HepG2 (cell line): ENCODE measurements around the gene MAPK6. TPM values are rescaled to one million over a fixed set of nuclear protein-coding genes. Genes with fewer than 3 reads are reported as not detected.

Experiments used
- AHR ChIP-seq: IDR thresholded peaks from 2 replicates; pipeline ENCODE4 v1.6.1; 2018; ENCODE audit warnings: missing genetic modification reagents, missing compliant biosample characterization
- EP300 ChIP-seq, 3 experiments: sonication (generic) in 1 of 3; formaldehyde crosslinking in 1 of 3; IDR thresholded peaks; 2 replicates each; pipeline versions ENCODE4 v1.5.1 to v1.6.1; 2011 to 2020; ENCODE audit warnings: low read depth in 2 of 3, low read length in 2 of 3, borderline replicate concordance in 1 of 3, improper control_type of control experiment in 1 of 3, mild to moderate bottlenecking in 1 of 3, missing genetic modification reagents in 1 of 3, moderate library complexity in 1 of 3
- FOSL1 ChIP-seq: sonication (generic); formaldehyde crosslinking; IDR thresholded peaks from 2 replicates; pipeline ENCODE4 v1.9.0; 2021; ENCODE audit warnings: missing genetic modification reagents, borderline replicate concordance
- FOSL2 ChIP-seq: sonication (generic); formaldehyde crosslinking; IDR thresholded peaks from 2 replicates; pipeline ENCODE4 v1.4.0; 2020; ENCODE audit warnings: missing genetic modification reagents
- FOXA3 ChIP-seq: IDR thresholded peaks from 2 replicates; pipeline ENCODE4 v1.6.1; 2016; ENCODE audit warnings: missing genetic modification reagents, missing compliant biosample characterization
- HNF4A ChIP-seq: sonication (generic); formaldehyde crosslinking; IDR thresholded peaks from 2 replicates; pipeline ENCODE4 v1.4.0; 2020; ENCODE audit warnings: missing genetic modification reagents
- JUND ChIP-seq: sonication (generic); formaldehyde crosslinking; IDR thresholded peaks from 2 replicates; pipeline ENCODE4 v1.8.0; 2022; ENCODE audit warnings: mild to moderate bottlenecking, missing genetic modification reagents
- NCOR1 ChIP-seq: fragments of 200-600 bp; sonication (generic); IDR thresholded peaks from 2 replicates; pipeline ENCODE4 v1.7.0; 2017; ENCODE audit warnings: antibody characterized with exemption, low read length, borderline replicate concordance
- NFE2L2 ChIP-seq: fragments of 150-350 bp; IDR thresholded peaks from 2 replicates; pipeline ENCODE4 v1.6.1; 2014; ENCODE audit warnings: low read length
- PAXIP1 ChIP-seq: sonication (generic); formaldehyde crosslinking; conservative IDR thresholded peaks from 2 replicates; pipeline ENCODE4 v1.4.0; 2020; ENCODE audit warnings: mild to moderate bottlenecking, missing genetic modification reagents, moderate library complexity
- PPARG ChIP-seq: conservative IDR thresholded peaks from 2 replicates; pipeline ENCODE4 v1.6.1; 2016; ENCODE audit warnings: missing biosample characterization, missing genetic modification reagents
- SAP130 ChIP-seq: IDR thresholded peaks from 2 replicates; pipeline ENCODE4 v1.6.1; 2016; ENCODE audit warnings: low read depth
- SMC3 ChIP-seq: IDR thresholded peaks from 2 replicates; pipeline ENCODE4 v1.6.1; 2011; ENCODE audit warnings: low read length, improper control_type of control experiment
- SOX5 ChIP-seq: IDR thresholded peaks from 2 replicates; pipeline ENCODE4 v1.6.1; 2016; ENCODE audit warnings: borderline replicate concordance
- SP5 ChIP-seq: IDR thresholded peaks from 2 replicates; pipeline ENCODE4 v1.6.1; 2016; ENCODE audit warnings: low read depth, borderline replicate concordance
- TBX3 ChIP-seq: fragments of 450-650 bp; IDR thresholded peaks from 2 replicates; pipeline ENCODE4 v1.6.1; 2017; ENCODE audit warnings: antibody characterized with exemption, mild to moderate bottlenecking, inconsistent platforms, borderline replicate concordance
- ZBTB38 ChIP-seq: sonication (generic); formaldehyde crosslinking; IDR thresholded peaks from 2 replicates; pipeline ENCODE4 v1.5.1; 2020; ENCODE audit warnings: mild to moderate bottlenecking, missing genetic modification reagents
- ZMYM2 ChIP-seq: sonication (generic); formaldehyde crosslinking; IDR thresholded peaks from 2 replicates; pipeline ENCODE4 v1.8.0; 2022; ENCODE audit warnings: mild to moderate bottlenecking, missing genetic modification reagents
- ZNF253 ChIP-seq: sonication (generic); formaldehyde crosslinking; IDR thresholded peaks from 2 replicates; pipeline ENCODE4 v1.8.0; 2022; ENCODE audit warnings: mild to moderate bottlenecking, missing genetic modification reagents, borderline replicate concordance
- ZNF441 ChIP-seq: sonication (generic); formaldehyde crosslinking; IDR thresholded peaks from 2 replicates; pipeline ENCODE4 v1.7.0; 2021; ENCODE audit warnings: missing genetic modification reagents, borderline replicate concordance
- ZNF879 ChIP-seq: sonication (generic); formaldehyde crosslinking; IDR thresholded peaks from 2 replicates; pipeline ENCODE4 v1.8.1; 2023; ENCODE audit warnings: missing genetic modification reagents
- polyA plus RNA-seq, 8 experiments: library from polyadenylated mRNA; depleted of rRNA in 3 of 8; stranded (reverse) in 7 of 8; unstranded in 1 of 8; fragments of >200 nt; fragmentation: Illumina TruSeq in 4 of 8; extraction: Trizol in 4 of 8; gene quantifications; 2 replicates each; pipeline versions ENCODE4 v1.2.1 to v1.2.3, GENCODE V29; 2011 to 2016; ENCODE audit warnings: low read depth in 4 of 8, missing spikeins in 1 of 8, mixed read lengths in 1 of 8; ENCODE audit not compliant: insufficient read depth in 1 of 8
- total RNA-seq, 5 experiments: library from RNA; depleted of rRNA; stranded (reverse); fragments of >200 nt; fragmentation: Illumina TruSeq; extraction: Trizol; gene quantifications; 2 replicates each; pipeline ENCODE4 v1.2.3, GENCODE V29; 2016; ENCODE audit warnings: low read depth in 1 of 5
- TF ChIP-seq, protein P1 (sequence below): IDR thresholded peaks from 2 replicates; pipeline ENCODE4 v1.4.0; 2020; ENCODE audit warnings: mild to moderate bottlenecking, missing genetic modification reagents
- TF ChIP-seq, protein P2 (sequence below): IDR thresholded peaks from 2 replicates; pipeline ENCODE4 v1.6.1; 2016; ENCODE audit warnings: missing compliant biosample characterization, missing genetic modification reagents, borderline replicate concordance

The MAPK6 gene
- total and polyA plus RNA-seq, 2 of the 13 experiments (the other 11 are each of a cell fraction or from before 2014, with no cell fraction given), result 89.5 to 99.7 TPM

DNA sequence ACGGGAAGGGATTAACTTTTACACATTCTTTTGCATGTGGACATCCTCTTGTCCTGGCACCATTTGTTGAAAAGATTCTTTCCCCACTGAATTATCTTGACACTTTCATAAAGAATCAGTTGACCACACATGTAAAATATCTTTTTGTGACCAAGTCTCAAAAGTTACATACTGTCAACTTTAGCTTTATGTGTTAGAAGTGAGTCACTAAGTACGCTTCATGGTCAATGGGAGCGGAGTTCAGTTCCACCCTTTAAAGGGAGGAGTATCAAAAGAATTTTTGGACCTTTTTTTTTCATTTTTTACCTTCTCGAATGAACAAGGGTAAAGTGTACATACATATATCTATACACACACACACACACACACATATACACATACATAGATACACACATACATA, 35.4 kb downstream of the MAPK6 start (continued):
- TF ChIP-seq JUND (CRISPR knock-in tag) (peak; percentile 58), ZNF879 (CRISPR knock-in tag) (no peak), SMC3 (no peak), HNF4A (CRISPR knock-in tag) (peak; percentile 38), SOX5 (CRISPR knock-in tag) (peak; percentile 14; the same call in 1 of the 2 replicates), EP300 (IDR thresholded peaks at IDR 0.05; ENCODE audit: low read depth in 2 of 2, low read length in 2 of 2) (0 out of 4 replicates have a peak, but pooled peaks of 1 of the 2 experiments have one; percentile 7), EP300 (CRISPR knock-in tag; IDR thresholded peaks at IDR 0.05; ENCODE audit: borderline replicate concordance) (no peak), PAXIP1 (0 out of 2 replicates have a peak, but pooled peaks have one; percentile 41), FOSL1 (CRISPR knock-in tag) (peak; percentile 85), ZBTB38 (CRISPR knock-in tag) (0 out of 2 replicates have a peak, but pooled peaks have one; percentile 17), ZNF253 (CRISPR knock-in tag) (no peak), NFE2L2 (no peak), SP5 (CRISPR knock-in tag) (peak; percentile 29; the same call in 1 of the 2 replicates), ZMYM2 (CRISPR knock-in tag) (no peak), AHR (CRISPR knock-in tag) (no peak), TBX3 (0 out of 2 replicates have a peak, but pooled peaks have one; percentile 27), SAP130 (peak; percentile 45; the same call in 1 of the 2 replicates), PPARG (CRISPR knock-in tag) (peak; percentile 45; the same call in 1 of the 2 replicates), NCOR1 (no peak), ZNF441 (CRISPR knock-in tag) (peak; percentile 20; the same call in 1 of the 2 replicates), FOXA3 (peak; percentile 62), FOSL2 (CRISPR knock-in tag) (peak; percentile 61; the same call in 1 of the 2 replicates)
- TF ChIP-seq, protein P1, sequence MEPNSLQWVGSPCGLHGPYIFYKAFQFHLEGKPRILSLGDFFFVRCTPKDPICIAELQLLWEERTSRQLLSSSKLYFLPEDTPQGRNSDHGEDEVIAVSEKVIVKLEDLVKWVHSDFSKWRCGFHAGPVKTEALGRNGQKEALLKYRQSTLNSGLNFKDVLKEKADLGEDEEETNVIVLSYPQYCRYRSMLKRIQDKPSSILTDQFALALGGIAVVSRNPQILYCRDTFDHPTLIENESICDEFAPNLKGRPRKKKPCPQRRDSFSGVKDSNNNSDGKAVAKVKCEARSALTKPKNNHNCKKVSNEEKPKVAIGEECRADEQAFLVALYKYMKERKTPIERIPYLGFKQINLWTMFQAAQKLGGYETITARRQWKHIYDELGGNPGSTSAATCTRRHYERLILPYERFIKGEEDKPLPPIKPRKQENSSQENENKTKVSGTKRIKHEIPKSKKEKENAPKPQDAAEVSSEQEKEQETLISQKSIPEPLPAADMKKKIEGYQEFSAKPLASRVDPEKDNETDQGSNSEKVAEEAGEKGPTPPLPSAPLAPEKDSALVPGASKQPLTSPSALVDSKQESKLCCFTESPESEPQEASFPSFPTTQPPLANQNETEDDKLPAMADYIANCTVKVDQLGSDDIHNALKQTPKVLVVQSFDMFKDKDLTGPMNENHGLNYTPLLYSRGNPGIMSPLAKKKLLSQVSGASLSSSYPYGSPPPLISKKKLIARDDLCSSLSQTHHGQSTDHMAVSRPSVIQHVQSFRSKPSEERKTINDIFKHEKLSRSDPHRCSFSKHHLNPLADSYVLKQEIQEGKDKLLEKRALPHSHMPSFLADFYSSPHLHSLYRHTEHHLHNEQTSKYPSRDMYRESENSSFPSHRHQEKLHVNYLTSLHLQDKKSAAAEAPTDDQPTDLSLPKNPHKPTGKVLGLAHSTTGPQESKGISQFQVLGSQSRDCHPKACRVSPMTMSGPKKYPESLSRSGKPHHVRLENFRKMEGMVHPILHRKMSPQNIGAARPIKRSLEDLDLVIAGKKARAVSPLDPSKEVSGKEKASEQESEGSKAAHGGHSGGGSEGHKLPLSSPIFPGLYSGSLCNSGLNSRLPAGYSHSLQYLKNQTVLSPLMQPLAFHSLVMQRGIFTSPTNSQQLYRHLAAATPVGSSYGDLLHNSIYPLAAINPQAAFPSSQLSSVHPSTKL (CRISPR knock-in tag), result peak; percentile 55
- TF ChIP-seq, protein P2, sequence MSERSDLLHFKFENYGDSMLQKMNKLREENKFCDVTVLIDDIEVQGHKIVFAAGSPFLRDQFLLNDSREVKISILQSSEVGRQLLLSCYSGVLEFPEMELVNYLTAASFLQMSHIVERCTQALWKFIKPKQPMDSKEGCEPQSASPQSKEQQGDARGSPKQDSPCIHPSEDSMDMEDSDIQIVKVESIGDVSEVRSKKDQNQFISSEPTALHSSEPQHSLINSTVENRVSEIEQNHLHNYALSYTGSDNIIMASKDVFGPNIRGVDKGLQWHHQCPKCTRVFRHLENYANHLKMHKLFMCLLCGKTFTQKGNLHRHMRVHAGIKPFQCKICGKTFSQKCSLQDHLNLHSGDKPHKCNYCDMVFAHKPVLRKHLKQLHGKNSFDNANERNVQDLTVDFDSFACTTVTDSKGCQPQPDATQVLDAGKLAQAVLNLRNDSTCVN (CRISPR knock-in tag), result no peak
